Measurements from ENCODE around the gene GABBR1.

DNA sequence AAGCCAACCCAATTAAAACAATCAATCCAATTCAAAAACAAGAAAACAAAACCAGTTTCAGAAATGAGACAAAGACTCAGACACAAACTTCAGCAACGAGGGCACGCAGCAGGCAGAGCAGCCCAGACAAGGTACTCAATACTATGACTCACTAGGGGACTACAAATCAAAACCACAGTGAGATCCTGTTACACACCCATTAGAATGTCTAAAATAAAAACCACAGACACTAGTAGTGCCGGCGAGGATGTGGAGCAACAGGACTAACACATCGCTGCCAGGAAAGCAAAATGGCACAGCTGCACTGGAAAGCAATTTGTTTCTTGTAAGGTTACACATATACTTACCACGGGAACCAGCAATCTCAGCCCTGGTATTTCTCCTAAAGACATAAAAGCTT, 116.9 kb downstream of the GABBR1 start:
- TF ChIP-seq RXRA (CRISPR knock-in tag; IDR thresholded peaks at IDR 0.05) (no peak), ZNF24 (IDR thresholded peaks at IDR 0.05) (no peak), PCBP1 (IDR thresholded peaks at IDR 0.05; ENCODE audit: borderline replicate concordance, low read depth, low read length) (no peak), ZNF670 (CRISPR knock-in tag; IDR thresholded peaks at IDR 0.05; ENCODE audit: borderline replicate concordance) (no peak), JDP2 (CRISPR knock-in tag; IDR thresholded peaks at IDR 0.05; ENCODE audit: borderline replicate concordance) (no peak), MLLT10 (CRISPR knock-in tag; IDR thresholded peaks at IDR 0.05) (no peak), EZH2 (conservative IDR thresholded peaks at IDR 0.05; ENCODE audit: low read depth, low read length) (no peak), POLR2AphosphoS5 (IDR thresholded peaks at IDR 0.05; ENCODE audit: low read depth, low read length) (no peak), ADNP (CRISPR knock-in tag; IDR thresholded peaks at IDR 0.05) (no peak), KLF9 (CRISPR knock-in tag; IDR thresholded peaks at IDR 0.05; ENCODE audit: low read depth) (no peak)
- TF ChIP-seq, protein P1, sequence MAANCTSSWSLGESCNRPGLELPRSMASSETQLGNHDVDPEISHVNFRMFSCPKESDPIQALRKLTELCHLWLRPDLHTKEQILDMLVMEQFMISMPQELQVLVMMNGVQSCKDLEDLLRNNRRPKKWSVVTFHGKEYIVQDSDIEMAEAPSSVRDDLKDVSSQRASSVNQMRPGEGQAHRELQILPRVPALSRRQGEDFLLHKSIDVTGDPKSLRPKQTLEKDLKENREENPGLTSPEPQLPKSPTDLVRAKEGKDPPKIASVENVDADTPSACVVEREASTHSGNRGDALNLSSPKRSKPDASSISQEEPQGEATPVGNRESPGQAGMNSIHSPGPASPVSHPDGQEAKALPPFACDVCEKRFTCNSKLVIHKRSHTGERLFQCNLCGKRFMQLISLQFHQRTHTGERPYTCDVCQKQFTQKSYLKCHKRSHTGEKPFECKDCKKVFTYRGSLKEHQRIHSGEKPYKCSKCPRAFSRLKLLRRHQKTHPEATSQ (CRISPR knock-in tag; IDR thresholded peaks at IDR 0.05; ENCODE audit: borderline replicate concordance): no peak
- TF ChIP-seq, protein P2, sequence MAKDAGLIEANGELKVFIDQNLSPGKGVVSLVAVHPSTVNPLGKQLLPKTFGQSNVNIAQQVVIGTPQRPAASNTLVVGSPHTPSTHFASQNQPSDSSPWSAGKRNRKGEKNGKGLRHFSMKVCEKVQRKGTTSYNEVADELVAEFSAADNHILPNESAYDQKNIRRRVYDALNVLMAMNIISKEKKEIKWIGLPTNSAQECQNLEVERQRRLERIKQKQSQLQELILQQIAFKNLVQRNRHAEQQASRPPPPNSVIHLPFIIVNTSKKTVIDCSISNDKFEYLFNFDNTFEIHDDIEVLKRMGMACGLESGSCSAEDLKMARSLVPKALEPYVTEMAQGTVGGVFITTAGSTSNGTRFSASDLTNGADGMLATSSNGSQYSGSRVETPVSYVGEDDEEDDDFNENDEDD (CRISPR knock-in tag; IDR thresholded peaks at IDR 0.05; ENCODE audit: borderline replicate concordance): no peak
- TF ChIP-seq, protein P3, sequence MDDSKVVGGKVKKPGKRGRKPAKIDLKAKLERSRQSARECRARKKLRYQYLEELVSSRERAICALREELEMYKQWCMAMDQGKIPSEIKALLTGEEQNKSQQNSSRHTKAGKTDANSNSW (CRISPR knock-in tag; IDR thresholded peaks at IDR 0.05; ENCODE audit: borderline replicate concordance): no peak
